Mesenchymal stem cell (in vitro differentiated cells and primary cell): ENCODE data around the gene LIPC.

Source experiments
- DNase-seq: peaks from one replicate; pipeline ENCODE4 v3.0.0-alpha.2; 2013
- H2AFZ ChIP-seq: one replicate; pipeline ENCODE4 v1.6.1; 2013; ENCODE audit warnings: low read depth, mild to moderate bottlenecking, control low read depth, inconsistent platforms, low read length, moderate library complexity
- H2AK5ac ChIP-seq: 2 replicates; pipeline ENCODE4 v1.6.1; 2013; ENCODE audit warnings: low read length, moderate library complexity, mild to moderate bottlenecking, inconsistent platforms; ENCODE audit not compliant: severe bottlenecking
- H2BK120ac ChIP-seq: one replicate; pipeline ENCODE4 v1.6.1; 2013; ENCODE audit warnings: low read depth, mild to moderate bottlenecking, inconsistent platforms, low read length, moderate library complexity
- H2BK12ac ChIP-seq, 2 experiments: one replicate each; pipeline ENCODE4 v1.6.1; 2013; ENCODE audit warnings: inconsistent platforms in 2 of 2, low read length in 2 of 2, mild to moderate bottlenecking in 2 of 2, moderate library complexity in 2 of 2, control low read depth in 1 of 2
- H2BK15ac ChIP-seq: one replicate; pipeline ENCODE4 v1.6.1; 2013; ENCODE audit warnings: mild to moderate bottlenecking, low read depth, inconsistent platforms; ENCODE audit not compliant: poor library complexity, severe bottlenecking
- H2BK5ac ChIP-seq: 2 replicates; pipeline ENCODE4 v1.6.1; 2013; ENCODE audit warnings: low read depth, mild to moderate bottlenecking, low read length, control low read depth, inconsistent platforms; ENCODE audit not compliant: poor library complexity, severe bottlenecking
- H3K14ac ChIP-seq, 2 experiments: one replicate each; pipeline ENCODE4 v1.6.1; 2013; ENCODE audit warnings: inconsistent platforms in 2 of 2, low read length in 2 of 2, control low read depth in 1 of 2, mild to moderate bottlenecking in 1 of 2, moderate library complexity in 1 of 2
- H3K18ac ChIP-seq, 2 experiments: one replicate each; pipeline ENCODE4 v1.6.1; 2013; ENCODE audit warnings: inconsistent platforms in 2 of 2, low read length in 2 of 2, control low read depth in 1 of 2, low read depth in 1 of 2, mild to moderate bottlenecking in 1 of 2
- H3K23ac ChIP-seq, 2 experiments: one replicate each; pipeline ENCODE4 v1.6.1; 2013; ENCODE audit warnings: inconsistent platforms in 2 of 2, low read length in 2 of 2, mild to moderate bottlenecking in 2 of 2, moderate library complexity in 2 of 2, control low read depth in 1 of 2
- H3K27ac ChIP-seq: 2 replicates; pipeline ENCODE4 v1.5.1; 2013; ENCODE audit warnings: mild to moderate bottlenecking, moderate library complexity, low read length, control low read depth, inconsistent platforms; ENCODE audit not compliant: poor library complexity, severe bottlenecking
- H3K27me3 ChIP-seq, 2 experiments: 2 replicates each; pipeline versions ENCODE4 v1.6.1 to v1.7.0; 2013; ENCODE audit warnings: low read length in 2 of 2, mild to moderate bottlenecking in 2 of 2, moderate library complexity in 2 of 2, control low read depth in 1 of 2, inconsistent platforms in 1 of 2; ENCODE audit not compliant: control insufficient read depth in 1 of 2, insufficient read depth in 1 of 2
- H3K36me3 ChIP-seq, 2 experiments: 2 replicates each; pipeline versions ENCODE4 v1.6.1 to v1.7.0; 2013; ENCODE audit warnings: low read length in 2 of 2, control low read depth in 1 of 2, inconsistent platforms in 1 of 2, low read depth in 1 of 2, mild to moderate bottlenecking in 1 of 2; ENCODE audit not compliant: insufficient read depth in 2 of 2, control insufficient read depth in 1 of 2
- H3K4ac ChIP-seq, 2 experiments: one replicate each; pipeline ENCODE4 v1.6.1; 2013; ENCODE audit warnings: inconsistent platforms in 2 of 2, low read length in 2 of 2, mild to moderate bottlenecking in 2 of 2, moderate library complexity in 2 of 2, control low read depth in 1 of 2, low read depth in 1 of 2
- H3K4me1 ChIP-seq: 2 replicates; pipeline ENCODE4 v1.6.1; 2013; ENCODE audit warnings: low read depth, low read length, control low read depth; ENCODE audit not compliant: control insufficient read depth, insufficient read depth
- H3K4me2 ChIP-seq: 2 replicates; pipeline ENCODE4 v1.6.1; 2013; ENCODE audit warnings: low read length, mild to moderate bottlenecking, inconsistent platforms; ENCODE audit not compliant: poor library complexity, severe bottlenecking
- H3K4me3 ChIP-seq, 2 experiments: 2 replicates each; pipeline versions ENCODE4 v1.5.1 to v1.7.0; 2013; ENCODE audit warnings: low read length in 2 of 2, mild to moderate bottlenecking in 2 of 2, control low read depth in 1 of 2, low read depth in 1 of 2; ENCODE audit not compliant: insufficient read depth in 1 of 2
- H3K79me1 ChIP-seq: replicated peaks from 2 replicates; pipeline ENCODE4 v1.6.1; 2013; ENCODE audit warnings: mild to moderate bottlenecking, control low read depth, low read length, inconsistent platforms; ENCODE audit not compliant: poor library complexity, severe bottlenecking
- H3K9ac ChIP-seq: 2 replicates; pipeline ENCODE4 v1.7.0; 2013; ENCODE audit warnings: mild to moderate bottlenecking, low read length, moderate library complexity
- H3K9me3 ChIP-seq: 2 replicates; pipeline ENCODE4 v1.7.0; 2013; ENCODE audit warnings: mild to moderate bottlenecking, low read length; ENCODE audit not compliant: control insufficient read depth
- H4K8ac ChIP-seq: one replicate; pipeline ENCODE4 v1.6.1; 2013; ENCODE audit warnings: inconsistent platforms, mild to moderate bottlenecking, low read length, moderate library complexity
- H4K91ac ChIP-seq: one replicate; pipeline ENCODE4 v1.6.1; 2013; ENCODE audit warnings: mild to moderate bottlenecking, low read length, inconsistent platforms
- WGBS: methylation state at CpG from one replicate; pipeline ENCODE4 v1.1.7; 2013; ENCODE audit warnings: mixed read lengths; 5-methylcytosine and 5-hydroxymethylcytosine counted together

The LIPC gene

DNA sequence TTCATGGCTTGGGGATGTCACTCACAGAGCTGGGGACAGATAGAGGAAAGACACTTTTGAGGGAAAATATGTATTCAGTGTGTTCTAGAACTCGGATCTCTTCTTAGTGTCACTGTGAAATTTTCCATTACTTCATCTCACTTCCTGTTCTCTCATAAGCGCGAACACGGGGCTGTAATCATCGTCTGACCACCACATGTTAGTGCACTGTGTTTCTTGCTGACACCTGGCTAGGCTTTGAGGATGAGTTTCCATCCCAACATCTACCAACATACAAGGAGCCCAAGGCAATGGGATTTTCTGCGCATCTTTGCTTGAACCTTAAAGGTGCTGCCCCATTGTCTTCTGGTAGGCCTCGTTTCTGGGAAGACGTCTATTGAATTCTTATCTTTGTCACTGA, 84.0 kb downstream of the LIPC start:
- no peak overlapping the region for H3K18ac ChIP-seq
- 77% methylated on average over 8 of the region's 8 CpGs for WGBS
- H2AFZ ChIP-seq = no peak overlapping the region
- no peaks in the 10 kb centered on the region for H3K36me3 ChIP-seq
- no peak overlapping the region for H3K4me3 ChIP-seq
- H3K4ac ChIP-seq = no peak overlapping the region
- peak overlapping the region in 1 of 2 experiments; percentile 3 for H3K14ac ChIP-seq
- DNase-seq = no peak
- no peak overlapping the region for H4K8ac ChIP-seq
- peaks cover 6% of the 10 kb centered on the region for H3K9me3 ChIP-seq
- no peaks in the 10 kb centered on the region for H3K79me1 ChIP-seq
- no peak overlapping the region for H3K23ac ChIP-seq
- no peak overlapping the region for H3K4me2 ChIP-seq
- H2BK12ac ChIP-seq = no peak overlapping the region
- H2BK15ac ChIP-seq = no peak overlapping the region
- peaks cover 0 to 4% of the 10 kb centered on the region in 2 experiments for H3K27me3 ChIP-seq
- no peak overlapping the region for H2BK5ac ChIP-seq
- no peak overlapping the region for H2BK120ac ChIP-seq
- H3K4me1 ChIP-seq = peaks cover 8% of the 10 kb centered on the region
- no peak overlapping the region for H3K27ac ChIP-seq
- H4K91ac ChIP-seq = no peak overlapping the region
- H3K9ac ChIP-seq = no peak overlapping the region
- H2AK5ac ChIP-seq = peak overlapping the region; percentile 1

GRCh38 chr15:58517252-58517681, 85.5 kb downstream of the LIPC start:
- no peak overlapping the region for H4K8ac ChIP-seq
- 95% methylated on average over 3 of the region's 3 CpGs for WGBS
- H3K4me2 ChIP-seq = no peak overlapping the region
- H2BK15ac ChIP-seq = no peak overlapping the region
- no peak overlapping the region for H2BK12ac ChIP-seq
- peaks cover 6% of the 10 kb centered on the region for H3K9me3 ChIP-seq
- H3K23ac ChIP-seq = no peak overlapping the region
- H4K91ac ChIP-seq = no peak overlapping the region
- no peak for DNase-seq
- peak overlapping the region; percentile 11 for H2AK5ac ChIP-seq
- H3K14ac ChIP-seq = no peak overlapping the region
- H3K4ac ChIP-seq = no peak overlapping the region
- no peaks in the 10 kb centered on the region for H3K36me3 ChIP-seq
- H2AFZ ChIP-seq = no peak overlapping the region
- H3K27me3 ChIP-seq = peaks cover 0 to 4% of the 10 kb centered on the region in 2 experiments
- no peak overlapping the region for H2BK5ac ChIP-seq
- no peaks in the 10 kb centered on the region for H3K79me1 ChIP-seq
- no peak overlapping the region for H3K27ac ChIP-seq
- H3K18ac ChIP-seq = no peak overlapping the region
- H3K4me3 ChIP-seq = no peak overlapping the region
- H2BK120ac ChIP-seq = no peak overlapping the region
- no peak overlapping the region for H3K9ac ChIP-seq
- peaks cover 16% of the 10 kb centered on the region for H3K4me1 ChIP-seq

DNA sequence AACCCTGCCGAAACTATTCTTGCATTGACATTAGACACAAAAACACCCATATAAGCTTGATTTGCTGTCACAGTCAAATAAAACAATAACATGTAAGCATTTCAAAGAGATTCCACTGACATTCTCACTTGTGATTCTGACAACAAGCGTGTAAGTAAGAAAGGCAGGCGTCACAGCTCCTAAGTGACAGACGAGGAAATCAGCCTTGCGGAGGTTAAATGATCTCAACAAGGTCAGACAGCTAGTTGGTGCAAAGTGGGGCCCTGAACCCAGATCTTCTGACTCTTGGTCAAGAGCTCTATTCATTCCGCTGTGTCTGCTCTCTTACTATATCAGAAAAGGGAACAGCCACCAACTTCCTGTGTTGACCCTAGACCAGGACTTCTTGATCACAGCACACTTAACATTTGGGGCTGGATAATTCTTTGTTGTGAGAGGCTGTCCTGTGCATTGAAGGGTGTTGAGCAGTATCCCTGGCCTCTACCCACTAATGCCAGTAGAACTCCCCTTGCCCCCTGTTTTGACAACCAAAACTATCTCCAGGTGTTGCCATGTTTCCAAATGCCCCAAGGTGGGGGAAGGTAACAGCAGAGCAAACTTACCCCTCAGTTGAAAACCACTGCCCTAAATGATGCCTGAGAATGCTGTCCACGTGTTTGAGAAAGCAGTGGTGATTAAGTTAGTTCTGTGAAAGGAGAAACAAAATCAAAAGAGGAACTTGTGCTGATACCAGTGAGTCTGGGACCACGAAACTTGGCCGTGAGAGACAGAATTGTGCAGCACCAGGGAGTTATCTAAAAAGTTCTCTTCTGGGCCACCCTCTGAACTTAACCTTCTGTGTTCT, 86.1 kb downstream of the LIPC start:
- Histone ChIP-seq H4K8ac (no peak overlapping the region), H3K79me1 (no peaks in the 10 kb centered on the region), H2AK5ac (peak overlapping the region; percentile 40), H3K9ac (no peak overlapping the region), H3K14ac (no peak overlapping the region), H3K9me3 (peaks cover 6% of the 10 kb centered on the region), H3K36me3 (no peaks in the 10 kb centered on the region), H3K18ac (no peak overlapping the region), H3K4me2 (no peak overlapping the region), H2BK120ac (no peak overlapping the region), H3K23ac (no peak overlapping the region), H3K27me3 (peaks cover 0 to 4% of the 10 kb centered on the region in 2 experiments), H3K4ac (no peak overlapping the region), H3K4me3 (no peak overlapping the region), H3K27ac (no peak overlapping the region), H2BK12ac (peak overlapping the region in 1 of 2 experiments; percentile 5), H2AFZ (no peak overlapping the region), H4K91ac (no peak overlapping the region), H2BK15ac (no peak overlapping the region), H3K4me1 (peaks cover 21% of the 10 kb centered on the region), H2BK5ac (no peak overlapping the region)
- WGBS = 73% methylated on average over 8 of the region's 9 CpGs
- DNase-seq = no peak

DNA sequence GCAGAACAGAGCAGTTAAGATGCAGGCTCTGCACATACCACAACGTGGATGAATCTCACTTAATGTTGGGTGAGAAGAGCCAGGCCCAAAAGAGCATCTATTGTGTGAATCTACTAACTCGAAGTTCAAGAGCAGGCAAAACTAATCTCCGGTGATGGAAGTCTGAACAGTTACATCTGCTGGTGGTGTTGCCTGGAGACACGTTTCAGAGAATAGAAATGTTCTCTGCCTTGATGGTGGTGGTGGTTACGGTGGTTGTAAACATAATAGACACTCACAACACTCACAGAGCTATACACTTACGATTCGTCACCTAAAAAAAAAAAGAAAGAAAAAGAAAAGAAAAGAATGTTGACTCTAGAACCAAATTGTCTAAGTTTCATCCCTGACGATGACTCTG, 86.8 kb downstream of the LIPC start:
- Histone ChIP-seq H4K91ac (no peak overlapping the region), H3K36me3 (no peaks in the 10 kb centered on the region), H4K8ac (no peak overlapping the region), H3K4me1 (peaks cover 24% of the 10 kb centered on the region), H3K14ac (no peak overlapping the region), H2BK5ac (no peak overlapping the region), H3K9ac (no peak overlapping the region), H2AK5ac (no peak overlapping the region), H2AFZ (no peak overlapping the region), H2BK15ac (no peak overlapping the region), H3K79me1 (no peaks in the 10 kb centered on the region), H3K4me2 (no peak overlapping the region), H3K4ac (no peak overlapping the region), H2BK12ac (no peak overlapping the region), H3K9me3 (peaks cover 6% of the 10 kb centered on the region), H3K27ac (no peak overlapping the region), H2BK120ac (no peak overlapping the region), H3K4me3 (no peak overlapping the region), H3K18ac (no peak overlapping the region), H3K23ac (no peak overlapping the region), H3K27me3 (peaks cover 0 to 4% of the 10 kb centered on the region in 2 experiments)
- WGBS = 82% methylated on average over 3 of the region's 8 CpGs
- no peak for DNase-seq
